PC-3 (cell line): ENCODE results near the gene ACRV1.

Source experiments
- EZH2 ChIP-seq: fragments of 300-600 bp; sonication (generic); IDR thresholded peaks from one replicate; pipeline ENCODE4 v1.6.1; 2017; ENCODE audit warnings: antibody characterized with exemption, mild to moderate bottlenecking, low read length; ENCODE audit not compliant: unreplicated experiment
- EZH2phosphoT487 ChIP-seq: fragments of 300-600 bp; sonication (generic); IDR thresholded peaks from 2 replicates; pipeline ENCODE4 v1.6.1; 2018; ENCODE audit warnings: mild to moderate bottlenecking, antibody characterized with exemption, low read length, borderline replicate concordance
- TF ChIP-seq, protein P1 (sequence below): fragments of 300-600 bp; sonication (generic); conservative IDR thresholded peaks from 2 replicates; pipeline ENCODE4 v1.5.1; 2017; ENCODE audit warnings: antibody characterized with exemption, low read depth, mild to moderate bottlenecking, low read length

DNA sequence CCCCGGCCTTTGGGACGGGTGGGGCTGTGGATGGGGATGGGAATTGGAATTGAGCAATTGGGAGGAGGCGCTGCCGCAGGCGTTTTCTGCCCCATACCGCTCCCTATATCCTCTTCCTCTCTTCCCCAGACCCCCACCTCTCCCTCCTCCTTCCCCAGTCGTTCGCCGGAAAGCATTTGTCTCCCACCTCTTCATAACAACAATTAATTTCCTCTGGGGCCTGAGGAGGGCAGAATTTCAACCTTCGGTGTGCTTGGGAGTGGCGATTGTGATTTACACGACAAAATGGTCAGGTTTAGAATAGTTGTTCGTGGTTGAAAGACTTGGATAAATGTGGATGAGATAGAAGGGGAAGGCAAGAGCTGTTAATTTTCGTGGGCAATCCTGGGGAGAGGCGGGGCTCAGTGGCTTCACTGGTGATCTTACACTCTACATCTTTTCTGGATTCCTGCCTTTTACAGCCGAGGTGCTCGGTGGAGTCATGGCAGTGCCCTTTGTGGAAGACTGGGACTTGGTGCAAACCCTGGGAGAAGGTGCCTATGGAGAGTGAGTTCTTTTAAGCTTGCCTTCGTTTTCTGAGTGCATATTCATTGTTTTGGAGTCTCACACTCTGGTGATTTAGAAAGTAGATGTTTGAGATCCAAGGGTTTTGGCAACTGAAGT, 54.2 kb downstream of the ACRV1 start:
- TF ChIP-seq, protein P1, sequence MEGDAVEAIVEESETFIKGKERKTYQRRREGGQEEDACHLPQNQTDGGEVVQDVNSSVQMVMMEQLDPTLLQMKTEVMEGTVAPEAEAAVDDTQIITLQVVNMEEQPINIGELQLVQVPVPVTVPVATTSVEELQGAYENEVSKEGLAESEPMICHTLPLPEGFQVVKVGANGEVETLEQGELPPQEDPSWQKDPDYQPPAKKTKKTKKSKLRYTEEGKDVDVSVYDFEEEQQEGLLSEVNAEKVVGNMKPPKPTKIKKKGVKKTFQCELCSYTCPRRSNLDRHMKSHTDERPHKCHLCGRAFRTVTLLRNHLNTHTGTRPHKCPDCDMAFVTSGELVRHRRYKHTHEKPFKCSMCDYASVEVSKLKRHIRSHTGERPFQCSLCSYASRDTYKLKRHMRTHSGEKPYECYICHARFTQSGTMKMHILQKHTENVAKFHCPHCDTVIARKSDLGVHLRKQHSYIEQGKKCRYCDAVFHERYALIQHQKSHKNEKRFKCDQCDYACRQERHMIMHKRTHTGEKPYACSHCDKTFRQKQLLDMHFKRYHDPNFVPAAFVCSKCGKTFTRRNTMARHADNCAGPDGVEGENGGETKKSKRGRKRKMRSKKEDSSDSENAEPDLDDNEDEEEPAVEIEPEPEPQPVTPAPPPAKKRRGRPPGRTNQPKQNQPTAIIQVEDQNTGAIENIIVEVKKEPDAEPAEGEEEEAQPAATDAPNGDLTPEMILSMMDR, result peak; percentile 70
- TF ChIP-seq EZH2phosphoT487, result no peak
- TF ChIP-seq EZH2, result no peak
